ENCODE measurements around the gene SORBS2. TPM values are rescaled to one million over a fixed set of nuclear protein-coding genes. Genes with fewer than 3 reads are reported as not detected.

The SORBS2 gene
- total RNA-seq, 1 experiment from 2014 or later = 9.7 TPM

DNA sequence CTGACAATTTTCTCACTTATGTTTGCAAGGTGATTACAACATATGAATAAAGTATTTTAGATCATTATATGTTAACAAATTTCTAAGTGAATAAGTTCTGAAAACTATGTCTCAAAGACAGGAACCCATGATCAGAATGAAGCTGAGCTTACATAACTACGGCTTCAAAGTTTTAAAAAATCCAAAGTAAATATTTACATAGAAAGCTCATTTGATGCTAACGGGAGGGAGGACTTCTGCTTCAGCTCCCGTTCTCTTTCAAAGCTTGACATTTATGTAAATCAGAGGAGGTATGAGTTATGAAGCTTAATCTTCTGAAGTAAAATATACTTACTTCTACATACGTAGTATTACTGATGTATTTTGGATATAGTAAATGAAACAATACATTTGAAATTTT is 203.8 kb downstream of the SORBS2 start:
- Mint-ChIP-seq H3K4me3 (no peak overlapping the region), H3K36me3 (ENCODE audit: insufficient read depth in 1 of 3, low read depth in 3 of 3) (peaks cover 0 to 22% (median 17%) of the 10 kb centered on the region in 3 experiments; a peak in 4 of 7 replicates), H3K9me3 (no peaks in the 10 kb centered on the region), H3K27me3 (ENCODE audit: low read depth) (no peaks in the 10 kb centered on the region), H3K27ac (no peak overlapping the region), H3K4me1 (no peaks in the 10 kb centered on the region)
- H3K27me3 ChIP-seq (ENCODE audit: insufficient read depth, low read length) = no peaks in the 10 kb centered on the region
- H3K27ac ChIP-seq (ENCODE audit: insufficient read length, low read depth, low read length) = no peak overlapping the region
- no CpG with 5 or more reads among the region's 4 CpGs for WGBS (ENCODE audit: extremely low coverage, insufficient read length, low lambda C conversion rate)
- H2BK5ac ChIP-seq (ENCODE audit: insufficient read length, low read length) = no peak overlapping the region
- H3K23ac ChIP-seq (ENCODE audit: insufficient read length, low read depth, low read length) = no peak overlapping the region
- H3K4me2 ChIP-seq (ENCODE audit: insufficient read depth, insufficient read length, low read length) = no peak overlapping the region
- H4K20me1 ChIP-seq (ENCODE audit: control insufficient read depth, insufficient read depth, insufficient read length) = no peaks in the 10 kb centered on the region
- no peak overlapping the region for H4K8ac ChIP-seq (replicated peaks; ENCODE audit: insufficient read length, low read depth, low read length)
- no peak overlapping the region for H4K91ac ChIP-seq (ENCODE audit: insufficient read length, low read depth, low read length)
- no peak overlapping the region for H3K4ac ChIP-seq (ENCODE audit: low read depth, low read length)
- H3K14ac ChIP-seq (ENCODE audit: insufficient read depth, low read length) = no peak overlapping the region
- H3K56ac ChIP-seq (ENCODE audit: insufficient read length, low read depth, low read length) = no peak overlapping the region
- H3K9ac ChIP-seq (ENCODE audit: extremely low read depth, insufficient read length, low read length) = no peak overlapping the region
- H3K4me1 ChIP-seq (ENCODE audit: insufficient read depth, low read length) = no peaks in the 10 kb centered on the region
- no peak overlapping the region for H2BK20ac ChIP-seq (ENCODE audit: low read depth, low read length, poor library complexity, severe bottlenecking)
- DNase-seq = no peak
- H2AFZ ChIP-seq (ENCODE audit: low read length) = no peak overlapping the region
- no peaks in the 10 kb centered on the region for H3K9me3 ChIP-seq (ENCODE audit: control insufficient read depth, low read depth, low read length)
- H3K79me2 ChIP-seq (ENCODE audit: insufficient read depth, low read length) = no peaks in the 10 kb centered on the region
- TF ChIP-seq, protein P1, sequence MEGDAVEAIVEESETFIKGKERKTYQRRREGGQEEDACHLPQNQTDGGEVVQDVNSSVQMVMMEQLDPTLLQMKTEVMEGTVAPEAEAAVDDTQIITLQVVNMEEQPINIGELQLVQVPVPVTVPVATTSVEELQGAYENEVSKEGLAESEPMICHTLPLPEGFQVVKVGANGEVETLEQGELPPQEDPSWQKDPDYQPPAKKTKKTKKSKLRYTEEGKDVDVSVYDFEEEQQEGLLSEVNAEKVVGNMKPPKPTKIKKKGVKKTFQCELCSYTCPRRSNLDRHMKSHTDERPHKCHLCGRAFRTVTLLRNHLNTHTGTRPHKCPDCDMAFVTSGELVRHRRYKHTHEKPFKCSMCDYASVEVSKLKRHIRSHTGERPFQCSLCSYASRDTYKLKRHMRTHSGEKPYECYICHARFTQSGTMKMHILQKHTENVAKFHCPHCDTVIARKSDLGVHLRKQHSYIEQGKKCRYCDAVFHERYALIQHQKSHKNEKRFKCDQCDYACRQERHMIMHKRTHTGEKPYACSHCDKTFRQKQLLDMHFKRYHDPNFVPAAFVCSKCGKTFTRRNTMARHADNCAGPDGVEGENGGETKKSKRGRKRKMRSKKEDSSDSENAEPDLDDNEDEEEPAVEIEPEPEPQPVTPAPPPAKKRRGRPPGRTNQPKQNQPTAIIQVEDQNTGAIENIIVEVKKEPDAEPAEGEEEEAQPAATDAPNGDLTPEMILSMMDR (conservative IDR thresholded peaks at IDR 0.05) = no peak
- no peak overlapping the region for H3K18ac ChIP-seq (ENCODE audit: insufficient read length, low read depth, low read length)
- no peaks in the 10 kb centered on the region for H3K23me2 ChIP-seq (ENCODE audit: insufficient read length, low read depth, low read length, poor library complexity, severe bottlenecking)
- no peak overlapping the region for H4K5ac ChIP-seq (ENCODE audit: insufficient read length, low read depth, low read length)
- H2BK120ac ChIP-seq (ENCODE audit: low read depth, low read length, poor library complexity, severe bottlenecking) = no peak overlapping the region
- no peak overlapping the region for H2AK5ac ChIP-seq (ENCODE audit: insufficient read length, low read length)
- no peak overlapping the region for H2BK12ac ChIP-seq (ENCODE audit: insufficient read length, low read depth, low read length)
- no peaks in the 10 kb centered on the region for H3K79me1 ChIP-seq (ENCODE audit: insufficient read depth, low read depth, low read length, poor library complexity, severe bottlenecking)
- H2BK15ac ChIP-seq (ENCODE audit: low read depth, low read length) = no peak overlapping the region
- no peak overlapping the region for H3T11ph ChIP-seq (ENCODE audit: low read length)
